MM.1S (cell line): ENCODE data around the gene KIAA0040.

Experiments used
- EZH2phosphoT487 ChIP-seq: fragments of 300-600 bp; sonication (generic); IDR thresholded peaks from 2 replicates; pipeline ENCODE4 v1.6.1; 2018; ENCODE audit warnings: antibody characterized with exemption, low read length
- TF ChIP-seq, protein P1 (sequence below): fragments of 300-600 bp; sonication (generic); IDR thresholded peaks from 2 replicates; pipeline ENCODE4 v1.5.1; 2016; ENCODE audit warnings: antibody characterized with exemption, low read length, mixed read lengths

DNA sequence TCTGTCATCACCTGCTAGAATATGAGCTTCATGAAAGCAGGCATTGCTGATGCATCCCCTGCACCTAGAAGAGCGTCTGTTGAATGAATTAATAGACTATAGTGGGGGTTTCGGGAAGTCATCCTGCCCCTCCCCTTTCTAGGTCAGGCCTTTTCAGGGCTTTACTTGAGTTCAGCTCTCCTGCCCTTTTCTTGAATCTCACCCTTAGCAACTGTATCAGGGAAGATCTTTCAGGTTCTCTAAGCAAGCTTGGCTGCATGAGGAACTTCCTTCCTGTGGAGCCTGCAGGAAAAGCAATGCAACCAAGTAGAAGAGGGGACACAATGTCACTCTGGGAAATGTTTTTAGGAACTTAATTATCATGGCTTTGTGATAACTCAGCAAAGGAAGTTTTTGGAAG lies 27.2 kb upstream of the KIAA0040 start:
- TF ChIP-seq, protein P1, sequence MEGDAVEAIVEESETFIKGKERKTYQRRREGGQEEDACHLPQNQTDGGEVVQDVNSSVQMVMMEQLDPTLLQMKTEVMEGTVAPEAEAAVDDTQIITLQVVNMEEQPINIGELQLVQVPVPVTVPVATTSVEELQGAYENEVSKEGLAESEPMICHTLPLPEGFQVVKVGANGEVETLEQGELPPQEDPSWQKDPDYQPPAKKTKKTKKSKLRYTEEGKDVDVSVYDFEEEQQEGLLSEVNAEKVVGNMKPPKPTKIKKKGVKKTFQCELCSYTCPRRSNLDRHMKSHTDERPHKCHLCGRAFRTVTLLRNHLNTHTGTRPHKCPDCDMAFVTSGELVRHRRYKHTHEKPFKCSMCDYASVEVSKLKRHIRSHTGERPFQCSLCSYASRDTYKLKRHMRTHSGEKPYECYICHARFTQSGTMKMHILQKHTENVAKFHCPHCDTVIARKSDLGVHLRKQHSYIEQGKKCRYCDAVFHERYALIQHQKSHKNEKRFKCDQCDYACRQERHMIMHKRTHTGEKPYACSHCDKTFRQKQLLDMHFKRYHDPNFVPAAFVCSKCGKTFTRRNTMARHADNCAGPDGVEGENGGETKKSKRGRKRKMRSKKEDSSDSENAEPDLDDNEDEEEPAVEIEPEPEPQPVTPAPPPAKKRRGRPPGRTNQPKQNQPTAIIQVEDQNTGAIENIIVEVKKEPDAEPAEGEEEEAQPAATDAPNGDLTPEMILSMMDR, result no peak
- no peak for TF ChIP-seq EZH2phosphoT487
